Chondrocyte (in vitro differentiated cells): ENCODE results near the gene PPP1CB. TPM values are rescaled to one million over a fixed set of nuclear protein-coding genes. Genes with fewer than 3 reads are reported as not detected.
A peak's percentile ranks its signal among the peaks of the same experiment; 100 is the strongest.

Experiments used
- DNase-seq: peaks from one replicate; pipeline ENCODE4 v3.0.0; 2021; ENCODE audit warnings: mixed read lengths, low spot score
- H3K27ac Mint-ChIP-seq: one replicate; pipeline ENCODE4 v1.8.0; 2021; ENCODE audit warnings: mild to moderate bottlenecking, moderate library complexity, mixed read lengths; ENCODE audit not compliant: unreplicated experiment
- H3K27me3 Mint-ChIP-seq: 2 replicates; pipeline ENCODE4 v1.8.0; 2021; ENCODE audit warnings: low read depth, mixed read lengths
- H3K36me3 Mint-ChIP-seq: 2 replicates; pipeline ENCODE4 v1.8.0; 2021; ENCODE audit warnings: low read depth, mixed read lengths
- H3K4me1 Mint-ChIP-seq: 2 replicates; pipeline ENCODE4 v1.8.0; 2021; ENCODE audit warnings: low read depth, mild to moderate bottlenecking, mixed read lengths
- H3K4me3 Mint-ChIP-seq: one replicate; pipeline ENCODE4 v1.8.0; 2021; ENCODE audit warnings: mild to moderate bottlenecking, moderate library complexity, mixed read lengths; ENCODE audit not compliant: unreplicated experiment
- H3K9me3 Mint-ChIP-seq: 2 replicates; pipeline ENCODE4 v1.8.0; 2021; ENCODE audit warnings: low read depth, mixed read lengths
- total RNA-seq: library from RNA; stranded (reverse); gene quantifications from 3 replicates; pipeline ENCODE4 v1.2.1, GENCODE V29; 2021
- TF ChIP-seq, protein P1 (sequence below): fragments of 200-600 bp; sonication (generic); IDR thresholded peaks from 2 replicates; pipeline ENCODE4 v1.5.0; 2021; ENCODE audit warnings: antibody characterized with exemption, mild to moderate bottlenecking, moderate library complexity

PPP1CB gene
- total RNA-seq, 1 donor from 2014 or later, result 447 TPM

DNA sequence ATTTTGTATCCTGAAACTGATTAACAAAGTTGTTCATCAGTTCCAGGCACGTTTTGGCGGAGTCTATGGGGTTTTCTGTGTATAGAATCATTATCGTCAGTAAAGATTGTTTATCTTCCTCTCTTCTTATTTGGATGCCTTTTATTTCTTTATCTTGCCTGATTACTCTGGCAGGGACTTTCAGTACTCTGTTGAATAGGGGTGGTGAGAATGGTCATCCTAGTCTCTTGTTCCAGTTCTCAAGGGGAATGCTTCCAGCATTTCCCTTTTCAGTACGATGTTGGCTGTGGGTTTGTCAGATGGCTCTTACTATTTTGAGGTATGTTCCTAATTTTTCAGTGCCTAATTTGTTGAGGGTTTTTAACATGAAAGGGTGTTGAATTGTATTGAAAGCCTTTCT, 45.0 kb downstream of the PPP1CB start:
- Mint-ChIP-seq H3K27ac (peak overlapping the region; percentile 18), H3K4me1 (peaks cover 47% of the 10 kb centered on the region), H3K27me3 (no peaks in the 10 kb centered on the region), H3K4me3 (no peak overlapping the region), H3K36me3 (peaks cover 52% of the 10 kb centered on the region), H3K9me3 (peaks cover 26% of the 10 kb centered on the region)
- DNase-seq, result no peak
- TF ChIP-seq, protein P1, sequence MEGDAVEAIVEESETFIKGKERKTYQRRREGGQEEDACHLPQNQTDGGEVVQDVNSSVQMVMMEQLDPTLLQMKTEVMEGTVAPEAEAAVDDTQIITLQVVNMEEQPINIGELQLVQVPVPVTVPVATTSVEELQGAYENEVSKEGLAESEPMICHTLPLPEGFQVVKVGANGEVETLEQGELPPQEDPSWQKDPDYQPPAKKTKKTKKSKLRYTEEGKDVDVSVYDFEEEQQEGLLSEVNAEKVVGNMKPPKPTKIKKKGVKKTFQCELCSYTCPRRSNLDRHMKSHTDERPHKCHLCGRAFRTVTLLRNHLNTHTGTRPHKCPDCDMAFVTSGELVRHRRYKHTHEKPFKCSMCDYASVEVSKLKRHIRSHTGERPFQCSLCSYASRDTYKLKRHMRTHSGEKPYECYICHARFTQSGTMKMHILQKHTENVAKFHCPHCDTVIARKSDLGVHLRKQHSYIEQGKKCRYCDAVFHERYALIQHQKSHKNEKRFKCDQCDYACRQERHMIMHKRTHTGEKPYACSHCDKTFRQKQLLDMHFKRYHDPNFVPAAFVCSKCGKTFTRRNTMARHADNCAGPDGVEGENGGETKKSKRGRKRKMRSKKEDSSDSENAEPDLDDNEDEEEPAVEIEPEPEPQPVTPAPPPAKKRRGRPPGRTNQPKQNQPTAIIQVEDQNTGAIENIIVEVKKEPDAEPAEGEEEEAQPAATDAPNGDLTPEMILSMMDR, result no peak

GRCh38 chr2:28801726-28802125, 50.1 kb downstream of the PPP1CB start:
- H3K27me3 Mint-ChIP-seq, result no peaks in the 10 kb centered on the region
- peaks cover 9% of the 10 kb centered on the region for H3K9me3 Mint-ChIP-seq
- peaks cover 52% of the 10 kb centered on the region for H3K4me1 Mint-ChIP-seq
- H3K4me3 Mint-ChIP-seq, result no peak overlapping the region
- DNase-seq, result no peak
- peak overlapping the region; percentile 41 for H3K27ac Mint-ChIP-seq
- TF ChIP-seq, protein P1, result no peak
- H3K36me3 Mint-ChIP-seq, result peaks cover 46% of the 10 kb centered on the region

DNA sequence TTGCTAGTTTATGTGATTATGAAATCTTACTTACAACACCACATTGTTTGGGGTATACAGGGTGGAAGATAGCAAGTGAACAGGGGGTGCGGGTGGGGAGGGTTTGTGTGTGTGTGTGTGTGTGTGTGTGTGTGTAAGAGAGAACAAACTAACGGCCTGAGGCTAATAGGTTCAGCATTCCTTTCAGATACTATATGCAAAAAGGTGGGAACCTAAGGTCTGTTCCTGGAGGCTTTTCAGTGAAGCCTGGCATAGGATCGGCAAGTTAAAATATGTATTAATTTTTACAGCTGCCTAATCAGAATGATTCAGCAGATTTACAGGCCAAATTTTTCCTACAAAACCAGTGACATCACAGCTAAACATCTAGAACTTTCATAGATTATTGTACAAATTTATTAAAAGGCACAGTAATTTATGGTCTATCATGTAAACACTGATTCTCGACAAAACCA, 51.4 kb downstream of the PPP1CB start:
- DNase-seq, result no peak
- TF ChIP-seq, protein P1, result no peak
- H3K9me3 Mint-ChIP-seq, result no peaks in the 10 kb centered on the region
- H3K27me3 Mint-ChIP-seq, result no peaks in the 10 kb centered on the region
- H3K4me3 Mint-ChIP-seq, result no peak overlapping the region
- H3K4me1 Mint-ChIP-seq, result peaks cover 42% of the 10 kb centered on the region
- peaks cover 40% of the 10 kb centered on the region for H3K36me3 Mint-ChIP-seq
- H3K27ac Mint-ChIP-seq, result peak overlapping the region; percentile 81

DNA sequence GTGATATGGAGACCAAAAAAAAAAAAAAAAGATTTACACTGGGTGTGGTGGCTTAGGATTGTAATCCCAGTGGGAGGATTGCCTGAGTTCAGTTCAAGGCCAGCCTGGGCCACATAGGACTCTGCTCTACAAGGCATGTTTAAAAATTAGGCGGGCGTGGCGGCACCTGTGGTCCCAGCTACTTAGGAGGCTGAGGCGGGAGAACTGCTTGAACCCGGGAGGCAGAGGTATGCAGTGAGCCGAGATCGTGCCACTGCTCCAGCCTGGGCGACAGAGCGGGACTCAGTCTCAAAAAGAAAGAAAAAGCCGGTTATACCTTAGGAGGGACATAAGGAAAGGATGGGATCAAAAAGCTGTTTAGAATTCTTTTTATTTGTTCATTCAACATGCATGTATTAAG, 58.3 kb downstream of the PPP1CB start:
- Mint-ChIP-seq H3K27ac (peak overlapping the region; percentile 66), H3K9me3 (no peaks in the 10 kb centered on the region), H3K4me1 (peaks cover 21% of the 10 kb centered on the region), H3K4me3 (peak overlapping the region; percentile 69), H3K36me3 (peaks cover 14% of the 10 kb centered on the region), H3K27me3 (no peaks in the 10 kb centered on the region)
- DNase-seq, result no peak
- TF ChIP-seq, protein P1, result no peak

DNA sequence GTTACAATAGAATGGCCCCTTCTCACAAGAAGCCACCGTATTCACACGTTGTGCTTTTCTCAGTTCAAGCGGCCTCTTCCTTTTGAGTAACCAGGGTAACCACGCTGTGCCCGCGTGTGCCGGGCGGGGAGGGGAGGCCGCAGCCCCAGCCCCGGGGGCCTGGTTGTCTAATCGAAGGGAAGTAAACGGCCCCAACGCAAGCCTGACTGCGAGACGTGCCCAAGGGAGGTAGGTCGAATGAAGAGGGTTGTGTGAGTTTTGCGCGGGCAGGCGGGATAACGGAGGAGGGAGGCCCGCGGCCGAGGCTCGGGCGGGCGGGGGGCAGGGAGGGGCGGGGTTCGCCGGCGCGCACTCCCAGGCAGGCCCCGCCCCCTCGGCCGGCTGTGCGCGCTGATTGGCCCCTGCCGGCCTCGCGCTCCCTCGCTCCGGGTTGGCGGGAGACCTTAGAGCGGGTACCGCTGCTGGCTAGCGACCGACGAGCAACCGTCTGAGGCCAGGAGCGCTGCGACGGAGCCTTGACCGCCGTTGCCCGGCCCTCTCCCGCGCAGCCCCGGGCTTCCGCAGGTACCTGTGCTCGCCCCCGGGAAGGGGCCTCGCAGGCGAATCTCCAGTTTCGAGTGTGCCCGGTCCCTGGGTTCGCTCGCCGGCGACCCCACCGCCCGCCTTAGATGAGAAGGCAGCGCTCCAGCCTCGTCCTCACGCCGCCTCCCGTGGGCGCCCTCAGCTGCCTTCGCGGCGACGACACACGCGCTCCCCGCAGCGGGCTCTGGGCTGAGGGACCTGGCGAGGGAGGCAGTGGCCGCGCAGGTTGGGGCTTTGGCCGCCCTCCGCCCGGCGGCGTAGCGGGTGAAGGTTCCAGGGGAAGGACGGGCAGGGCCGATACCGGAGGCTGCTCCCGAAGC, 59.0 kb downstream of the PPP1CB start, which contains the start of gene SPDYA:
SPDYA (plus strand) TSS at position 451 of the 902 bp plus-strand sequence. CDS start 5,181 bp downstream, outside the sequence.
- Mint-ChIP-seq H3K9me3 (no peaks in the 10 kb centered on the region), H3K36me3 (peaks cover 12% of the 10 kb centered on the region), H3K27ac (peak within 1 kb of the TSS; percentile 66), H3K4me1 (peaks cover 21% of the 10 kb centered on the region), H3K4me3 (peak within 1 kb of the TSS; percentile 69), H3K27me3 (no peaks in the 10 kb centered on the region)
- peak; percentile 93 for DNase-seq
- TF ChIP-seq, protein P1, result peak; percentile 22
